Fibroblast of villous mesenchyme (primary cell): ENCODE results near the gene PTGES2. TPM values are rescaled to one million over a fixed set of nuclear protein-coding genes. Genes with fewer than 3 reads are reported as not detected.
A peak's percentile ranks its signal among the peaks of the same experiment; 100 is the strongest.
"Not testable (repeated sequence)": the region's sequence is repeated elsewhere in the genome, so short reads cannot be mapped to it uniquely, and the experiment has no call there.

Source experiments
- DNase-seq: peaks from one replicate; pipeline ENCODE4 v3.0.0-alpha.2; 2010; ENCODE audit warnings: low read depth
- H3K4me3 ChIP-seq: 2 replicates; pipeline ENCODE4 v1.5.1; 2011; ENCODE audit warnings: low read depth, mild to moderate bottlenecking, low read length
- total RNA-seq: library from RNA; depleted of rRNA; stranded (reverse); fragments of >200 nt; gene quantifications from 2 replicates; pipeline ENCODE4 v1.2.3, GENCODE V29; 2012
- TF ChIP-seq, protein P1 (sequence below): IDR thresholded peaks from 2 replicates; pipeline ENCODE4 v1.5.1; 2012; ENCODE audit warnings: low read depth, mild to moderate bottlenecking, low read length; ENCODE audit not compliant: insufficient read depth

The PTGES2 gene
- total RNA-seq, 1 donor, result 43.6 TPM

DNA sequence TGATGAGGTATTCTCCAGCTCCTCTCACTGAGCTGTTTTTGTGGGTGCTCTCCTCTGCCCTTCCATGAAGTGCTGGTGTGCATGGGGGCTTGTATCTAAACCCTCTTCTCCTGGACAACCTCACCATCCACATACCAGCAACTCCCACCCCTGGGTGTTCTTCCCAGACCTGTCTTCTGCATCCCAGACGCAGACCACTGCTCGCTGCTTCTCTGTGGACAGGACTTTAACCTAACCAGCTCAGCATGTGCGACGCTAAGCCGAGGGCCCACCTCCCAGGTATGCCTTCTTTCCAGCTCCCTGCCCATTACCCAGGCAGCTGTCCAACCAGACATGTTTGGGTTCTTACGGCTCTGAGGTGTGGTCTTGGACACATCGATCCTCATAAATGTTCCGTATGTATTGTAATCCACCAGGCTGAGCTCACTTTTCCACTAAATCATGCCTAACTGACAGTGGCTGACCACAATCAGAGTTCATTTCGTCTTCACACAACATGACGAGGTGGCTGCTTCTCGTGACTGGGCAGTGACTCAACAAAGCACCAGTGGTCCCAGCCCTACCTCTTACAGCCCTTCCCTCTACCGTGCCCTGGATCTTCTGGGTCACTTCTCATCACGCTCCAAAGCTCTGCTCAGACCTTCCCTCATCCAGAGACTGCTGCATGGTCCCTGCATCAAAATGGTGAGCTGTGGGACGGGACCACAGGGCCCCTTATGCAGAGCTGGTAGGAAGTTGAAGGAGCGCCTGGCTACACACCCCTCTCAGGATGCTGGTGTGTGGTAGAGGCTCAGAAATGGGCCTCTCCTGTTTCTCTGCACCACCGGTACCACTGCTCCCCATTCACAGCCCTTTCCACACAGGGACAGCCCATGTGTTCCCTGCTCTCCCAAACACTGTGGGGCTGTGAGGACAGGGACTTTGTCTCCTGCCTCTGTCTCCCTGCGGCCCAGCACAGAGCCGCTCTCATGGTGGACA, 9.6 kb upstream of the PTGES2 start:
- DNase-seq, result peak; percentile 53
- no peak overlapping the region for H3K4me3 ChIP-seq
- TF ChIP-seq, protein P1, sequence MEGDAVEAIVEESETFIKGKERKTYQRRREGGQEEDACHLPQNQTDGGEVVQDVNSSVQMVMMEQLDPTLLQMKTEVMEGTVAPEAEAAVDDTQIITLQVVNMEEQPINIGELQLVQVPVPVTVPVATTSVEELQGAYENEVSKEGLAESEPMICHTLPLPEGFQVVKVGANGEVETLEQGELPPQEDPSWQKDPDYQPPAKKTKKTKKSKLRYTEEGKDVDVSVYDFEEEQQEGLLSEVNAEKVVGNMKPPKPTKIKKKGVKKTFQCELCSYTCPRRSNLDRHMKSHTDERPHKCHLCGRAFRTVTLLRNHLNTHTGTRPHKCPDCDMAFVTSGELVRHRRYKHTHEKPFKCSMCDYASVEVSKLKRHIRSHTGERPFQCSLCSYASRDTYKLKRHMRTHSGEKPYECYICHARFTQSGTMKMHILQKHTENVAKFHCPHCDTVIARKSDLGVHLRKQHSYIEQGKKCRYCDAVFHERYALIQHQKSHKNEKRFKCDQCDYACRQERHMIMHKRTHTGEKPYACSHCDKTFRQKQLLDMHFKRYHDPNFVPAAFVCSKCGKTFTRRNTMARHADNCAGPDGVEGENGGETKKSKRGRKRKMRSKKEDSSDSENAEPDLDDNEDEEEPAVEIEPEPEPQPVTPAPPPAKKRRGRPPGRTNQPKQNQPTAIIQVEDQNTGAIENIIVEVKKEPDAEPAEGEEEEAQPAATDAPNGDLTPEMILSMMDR, result no peak

DNA sequence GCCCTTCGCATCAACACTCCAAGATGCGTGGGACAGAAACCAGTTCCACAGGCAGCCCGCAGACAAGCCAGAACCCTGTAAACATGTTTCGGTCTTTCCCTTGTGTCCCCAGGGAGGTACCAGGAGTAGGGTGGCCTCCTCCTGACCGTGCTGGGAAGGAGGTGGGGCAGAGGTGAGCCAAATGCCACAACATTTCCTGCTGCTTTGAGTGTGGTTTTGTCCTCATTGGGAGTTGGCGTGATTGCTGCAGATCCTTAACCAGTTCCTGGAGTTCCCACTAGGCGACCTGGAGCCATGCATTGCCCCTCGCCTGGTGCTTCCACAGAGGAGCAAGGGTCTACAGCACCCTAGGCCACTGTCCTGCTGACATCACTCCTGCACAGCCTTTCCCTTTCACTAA, 8.0 kb upstream of the PTGES2 start:
- not testable (repeated sequence) for DNase-seq, H3K4me3 ChIP-seq

DNA sequence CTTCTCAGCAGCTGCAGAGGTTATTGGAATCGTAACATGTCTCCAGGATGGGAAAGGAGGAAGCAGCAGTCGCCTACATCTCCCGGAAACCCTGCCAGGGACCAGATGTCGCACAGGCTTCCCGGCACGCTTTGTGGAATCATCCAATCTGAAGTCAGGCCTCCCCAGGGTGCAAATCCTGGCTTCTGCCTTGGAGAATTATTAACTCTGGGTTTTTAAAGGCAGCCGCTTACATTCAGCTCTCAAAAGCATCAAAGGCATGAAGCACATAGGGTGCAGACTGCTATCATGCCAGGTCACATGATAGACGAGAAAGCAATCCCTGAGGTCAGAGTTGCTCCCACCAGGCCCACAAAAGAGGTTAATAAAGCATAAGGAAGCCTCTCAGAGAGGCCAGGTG, 4.6 kb upstream of the PTGES2 start:
- DNase-seq, H3K4me3 ChIP-seq: not testable (repeated sequence)

DNA sequence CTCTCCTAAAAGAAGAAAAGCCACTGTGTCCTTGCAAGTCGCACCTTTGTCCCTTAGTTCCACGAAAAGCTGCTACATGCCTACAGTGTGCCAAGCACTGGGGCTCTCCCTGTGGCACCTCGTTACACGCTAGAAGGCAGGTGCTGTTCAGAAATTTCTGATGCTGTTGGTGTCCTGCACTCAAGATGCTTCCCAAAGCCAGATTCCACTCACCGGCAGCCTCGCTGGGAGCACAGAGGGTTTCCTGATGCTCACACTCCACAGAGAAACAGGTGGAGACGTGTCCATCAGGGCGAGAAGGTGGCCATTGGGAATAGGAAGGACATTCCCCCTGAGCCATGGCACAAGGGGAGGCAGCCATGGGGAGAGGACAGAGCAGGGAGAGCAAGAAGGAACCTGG, 3.8 kb upstream of the PTGES2 start:
- H3K4me3 ChIP-seq, result not testable (repeated sequence)

DNA sequence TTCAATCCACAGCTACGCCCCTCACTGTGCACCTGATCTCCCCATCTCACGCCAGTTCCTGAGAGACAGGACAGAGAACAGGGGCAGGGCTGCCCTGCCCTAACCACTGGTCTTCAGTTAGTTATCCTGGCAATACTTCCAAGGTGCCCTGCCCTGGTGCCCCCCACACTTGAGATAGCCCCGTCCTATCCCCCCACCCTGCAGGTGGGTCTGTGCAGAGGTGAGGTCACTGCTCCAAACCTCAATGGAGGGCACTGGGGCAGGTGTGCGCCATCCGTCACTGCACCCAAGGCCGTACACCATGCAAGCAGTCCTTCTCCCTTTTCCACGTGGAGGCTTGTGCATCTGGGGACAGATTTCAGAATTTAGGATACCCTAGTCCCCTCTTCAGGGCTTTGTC, 3.1 kb upstream of the PTGES2 start:
- H3K4me3 ChIP-seq, DNase-seq: not testable (repeated sequence)

More for the DNA sequence above, 3.8 kb upstream of the PTGES2 start:
- DNase-seq, result not testable (repeated sequence)

DNA sequence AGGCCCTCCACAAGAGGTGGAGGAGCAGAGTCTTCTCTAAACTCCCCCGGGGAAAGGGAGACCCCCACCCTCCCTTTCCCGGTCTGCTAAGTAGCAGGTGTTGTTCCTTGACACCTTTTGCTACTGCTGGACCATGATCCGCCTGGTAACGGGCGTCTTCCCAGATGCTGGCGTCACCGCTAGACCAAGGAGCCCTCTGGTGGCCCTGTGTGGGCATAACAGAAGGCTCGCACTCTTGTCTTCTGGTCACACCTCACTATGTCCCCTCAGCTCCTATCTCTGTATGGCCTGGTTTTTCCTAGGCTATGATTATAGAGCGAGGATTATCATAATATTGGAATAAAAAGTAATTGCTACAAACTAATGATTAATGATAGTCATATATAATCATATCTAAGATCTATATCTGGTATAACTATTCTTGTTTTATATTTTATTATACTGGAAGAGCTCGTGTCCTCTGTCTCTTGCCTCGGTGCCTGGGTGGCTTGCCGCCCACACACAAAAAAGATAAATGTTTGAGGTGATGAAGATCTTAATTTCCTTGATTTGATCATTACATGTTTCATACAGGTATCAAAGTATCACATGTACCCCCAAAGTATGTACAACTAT, 2.6 kb upstream of the PTGES2 start:
- TF ChIP-seq, protein P1, result peak; percentile 26
- H3K4me3 ChIP-seq, DNase-seq: not testable (repeated sequence)

DNA sequence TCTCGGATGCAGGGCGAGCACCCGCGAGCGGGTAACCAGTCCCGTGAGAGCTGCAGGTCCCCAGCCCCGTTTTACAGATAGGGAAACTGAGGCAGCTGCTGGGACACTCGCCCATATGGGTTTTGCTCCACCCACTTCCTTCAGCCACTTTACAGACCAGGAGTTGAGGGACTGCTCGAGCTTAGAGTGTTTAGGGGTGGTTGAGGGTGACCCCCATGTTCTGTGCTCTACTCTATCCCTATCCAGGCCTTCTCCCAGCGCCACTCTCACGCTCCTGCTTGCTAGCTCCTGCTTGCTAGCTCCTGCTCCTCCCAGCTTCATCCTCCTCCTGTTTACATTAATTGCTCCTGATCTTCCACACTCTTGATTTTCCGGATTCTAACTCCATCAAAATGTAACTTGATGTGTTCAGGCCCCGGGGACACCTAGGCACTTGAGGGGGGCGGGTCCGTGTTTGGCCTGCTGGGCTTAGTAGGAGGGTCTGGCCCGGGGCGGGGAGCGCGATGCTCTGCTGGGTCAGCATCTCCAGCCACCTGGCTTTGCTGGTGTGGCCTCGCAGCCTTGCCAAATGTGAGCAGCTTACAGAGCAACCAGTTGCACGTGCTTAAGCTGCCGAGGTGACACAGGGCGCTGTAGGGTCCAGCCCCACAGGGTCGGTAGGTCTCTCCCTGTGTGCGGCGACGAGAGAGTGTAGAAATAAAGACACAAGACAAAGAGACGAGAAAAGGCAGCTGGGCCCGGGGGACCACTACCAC, 1.5 kb upstream of the PTGES2 start:
- TF ChIP-seq, protein P1, result no peak
- no peak for DNase-seq
- peak overlapping the region; percentile 96 for H3K4me3 ChIP-seq

DNA sequence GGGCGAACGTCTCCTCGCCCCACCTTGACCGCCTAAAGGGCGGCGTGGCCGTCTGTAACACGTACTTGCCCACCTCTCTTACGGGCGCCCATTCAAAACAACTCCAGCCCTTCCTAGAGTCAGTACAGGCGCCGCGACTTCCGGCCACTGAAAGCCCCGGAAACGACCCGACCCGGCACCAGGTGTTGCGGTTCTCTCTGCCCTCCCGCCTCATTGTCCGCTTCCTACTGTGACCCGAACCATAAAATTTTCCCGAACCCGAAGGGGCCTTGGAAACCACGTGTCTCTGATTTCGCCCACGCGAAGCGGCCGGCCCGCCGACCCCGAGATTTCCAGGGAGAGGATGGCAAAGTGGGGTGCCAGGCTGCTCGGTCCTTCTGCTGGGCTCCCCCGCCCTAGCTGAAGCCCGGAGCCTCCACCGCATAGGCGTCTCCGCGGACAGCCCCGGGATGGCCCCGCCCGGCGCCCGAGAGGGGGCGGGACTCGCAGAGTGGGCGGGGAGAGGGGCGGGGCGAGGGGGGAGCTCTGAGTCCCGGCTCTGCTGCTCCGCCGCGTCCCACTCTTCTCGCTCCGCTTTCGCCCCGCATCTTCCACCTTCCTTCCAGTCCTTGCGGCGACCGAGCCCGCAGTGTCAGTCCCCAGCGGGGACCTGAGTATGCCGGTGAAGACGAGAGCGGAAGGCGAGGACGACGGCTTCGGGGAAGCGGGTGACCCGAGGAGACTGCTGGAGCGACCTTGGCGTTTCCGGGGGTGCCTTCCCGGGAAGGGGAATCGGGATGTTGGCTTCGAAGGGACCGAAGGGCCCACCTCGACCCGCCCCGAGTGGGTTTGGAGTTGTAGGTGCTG, 684 bp upstream of the PTGES2 start:
- TF ChIP-seq, protein P1, result no peak
- peak overlapping the region; percentile 96 for H3K4me3 ChIP-seq
- peak; percentile 91 for DNase-seq
